RPMI8226 (cell line): Measurements from ENCODE around the gene ALG9.

Experiments used
- DNase-seq: peaks from one replicate; pipeline ENCODE4 v3.0.0-alpha.2; 2015

ALG9 gene

DNA sequence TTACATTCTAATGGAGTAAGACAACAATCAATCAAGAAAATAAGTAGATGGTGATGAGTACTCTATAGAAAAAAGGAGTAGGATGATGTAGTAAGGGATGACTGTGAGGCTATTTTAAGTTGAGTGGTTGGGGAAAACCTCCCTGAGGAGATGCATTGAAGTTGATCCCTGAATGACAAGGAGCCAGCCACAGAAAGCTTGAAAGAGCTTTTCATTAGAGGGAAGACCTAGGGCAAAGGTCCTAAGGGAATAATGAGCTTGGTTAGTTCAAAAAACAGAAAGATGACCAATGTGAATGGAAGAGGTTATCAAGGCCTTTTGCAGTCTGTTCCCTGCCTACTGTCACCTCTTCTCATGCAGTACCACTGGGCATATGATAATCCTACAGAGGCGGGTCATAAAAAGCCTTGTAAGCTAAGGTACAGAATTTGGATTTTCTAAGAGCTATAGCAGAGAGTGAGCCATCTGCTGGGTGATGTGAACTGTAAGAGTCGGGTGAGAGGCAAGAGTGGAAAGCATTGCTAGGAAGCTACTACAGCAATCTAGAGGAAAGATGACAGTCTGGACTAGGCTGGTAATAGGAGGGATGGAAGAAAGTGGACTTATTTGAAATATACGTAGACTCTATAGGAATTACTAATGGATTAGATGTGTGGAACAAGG, 108.3 kb downstream of the ALG9 start:
- DNase-seq = no peak

DNA sequence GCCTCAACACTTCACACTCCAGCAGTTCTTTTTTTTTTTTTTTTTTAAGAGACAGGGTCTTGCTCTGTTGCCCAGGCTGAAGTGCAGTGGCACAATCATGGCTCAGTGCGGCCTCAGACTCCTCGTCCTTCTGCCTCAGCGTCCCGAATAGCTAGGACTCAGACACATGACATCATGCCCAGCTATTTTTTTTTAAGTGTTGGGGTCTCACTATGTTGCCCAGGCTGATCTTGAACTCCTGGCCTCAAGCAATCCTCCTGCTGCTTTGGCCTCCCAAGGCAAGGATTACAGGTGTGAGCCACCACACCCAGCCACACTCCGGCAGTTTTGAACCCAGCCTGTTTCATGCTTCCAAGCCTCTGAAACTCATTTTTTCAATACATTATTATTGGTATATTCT, 108.9 kb downstream of the ALG9 start:
- no peak for DNase-seq

DNA sequence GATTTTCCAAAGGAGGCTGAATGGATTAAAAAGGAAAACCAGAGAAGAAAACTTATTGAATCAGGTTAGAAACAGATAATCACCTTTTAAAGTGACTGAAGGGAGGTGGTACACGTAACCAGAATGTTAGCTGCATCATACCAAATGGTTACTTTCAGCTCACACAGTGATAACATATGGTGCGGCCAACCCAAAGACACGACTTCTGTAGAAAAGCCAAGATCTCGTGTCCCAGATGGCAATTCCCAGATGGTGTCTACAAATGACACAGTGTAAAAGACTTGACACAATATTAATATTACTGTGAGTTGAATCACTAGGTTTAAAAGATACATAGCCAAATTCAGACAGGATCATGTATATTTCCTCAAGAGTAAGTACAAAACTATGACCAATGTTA, 110.3 kb downstream of the ALG9 start:
- no peak for DNase-seq

DNA sequence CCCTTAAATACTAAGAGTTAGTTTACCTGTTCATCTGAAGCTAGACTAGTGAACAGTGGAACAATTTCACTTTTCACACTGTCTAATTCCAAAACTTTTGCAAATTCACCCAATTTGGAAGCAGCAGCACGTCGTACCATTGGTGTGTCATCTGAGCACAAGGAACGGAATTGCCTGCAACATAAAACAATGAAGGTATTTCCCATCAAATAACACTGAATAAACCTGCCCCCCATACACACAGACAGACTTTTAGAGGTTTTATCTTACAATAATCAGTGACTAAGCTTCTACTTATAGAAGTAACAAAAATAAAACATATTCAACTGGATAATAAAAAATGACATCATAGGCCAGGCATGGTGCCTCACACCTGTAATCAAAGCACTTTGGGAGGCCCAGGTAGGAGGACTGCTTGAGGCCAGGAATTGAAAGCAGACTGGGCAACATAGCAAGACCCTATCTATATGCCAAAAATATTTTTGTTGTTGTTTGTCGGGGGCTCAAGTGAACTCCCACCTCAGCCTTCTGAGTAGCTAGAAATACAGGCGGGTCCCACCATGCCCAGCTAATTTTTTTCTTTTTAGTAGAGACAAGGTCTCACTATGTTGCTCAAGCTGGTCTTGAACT, 111.5 kb downstream of the ALG9 start:
- DNase-seq = no peak

DNA sequence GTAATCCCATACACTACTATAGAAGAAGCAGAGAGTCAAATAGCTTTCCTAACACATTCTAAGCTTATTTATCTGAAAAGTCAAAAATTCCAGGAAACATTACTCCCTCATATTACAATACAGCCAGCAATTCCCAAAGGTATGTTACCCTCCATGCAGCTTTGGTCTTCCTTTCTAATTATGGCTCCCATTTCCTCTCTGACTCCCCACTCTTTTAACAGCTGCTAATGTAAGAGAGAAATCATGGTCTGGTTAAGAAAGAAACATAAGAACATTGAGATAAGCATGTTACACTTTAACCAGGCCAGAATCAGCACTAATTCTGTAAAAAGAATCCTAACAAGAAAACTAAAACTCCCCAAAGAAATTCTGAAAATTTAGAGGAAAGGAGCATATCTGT, 112.0 kb downstream of the ALG9 start:
- DNase-seq = no peak

DNA sequence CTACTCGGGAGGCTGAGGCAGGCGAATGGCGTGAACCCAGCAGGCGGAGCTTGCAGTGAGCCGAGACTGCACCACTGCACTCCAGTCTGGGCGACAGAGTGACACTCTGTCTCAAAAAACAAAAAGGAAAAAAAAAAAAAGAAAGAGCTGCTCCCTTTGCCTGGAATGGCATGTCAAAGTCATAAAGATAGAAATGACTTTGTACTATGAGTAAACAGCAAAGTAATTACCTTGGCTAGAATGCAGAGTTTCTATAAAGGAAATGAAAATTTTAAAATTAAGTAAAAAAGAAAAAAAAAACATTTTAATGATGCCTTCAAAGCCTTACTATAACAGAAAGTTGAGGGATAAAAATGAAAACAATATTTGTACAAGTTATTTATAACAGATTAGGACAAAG, 115.3 kb downstream of the ALG9 start:
- no peak for DNase-seq

DNA sequence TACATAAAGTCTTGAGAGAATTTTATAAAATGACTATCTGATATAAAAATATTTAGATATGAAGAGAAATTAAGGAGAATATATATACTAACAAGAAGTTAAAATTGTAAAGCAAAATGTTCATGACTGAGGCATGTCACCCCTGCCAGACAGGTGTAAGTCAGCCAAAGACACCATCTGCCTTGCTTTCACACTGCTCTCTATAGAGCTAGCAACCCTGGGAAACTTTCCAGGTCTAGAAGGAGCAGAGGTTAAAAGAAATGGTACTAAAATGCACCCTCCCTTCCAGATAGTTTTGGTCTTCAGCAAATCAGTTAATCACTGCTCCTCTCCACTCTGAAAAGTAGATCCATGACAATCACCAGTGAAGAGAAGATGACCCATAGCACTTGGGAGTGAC, 121.7 kb downstream of the ALG9 start:
- DNase-seq = no peak

DNA sequence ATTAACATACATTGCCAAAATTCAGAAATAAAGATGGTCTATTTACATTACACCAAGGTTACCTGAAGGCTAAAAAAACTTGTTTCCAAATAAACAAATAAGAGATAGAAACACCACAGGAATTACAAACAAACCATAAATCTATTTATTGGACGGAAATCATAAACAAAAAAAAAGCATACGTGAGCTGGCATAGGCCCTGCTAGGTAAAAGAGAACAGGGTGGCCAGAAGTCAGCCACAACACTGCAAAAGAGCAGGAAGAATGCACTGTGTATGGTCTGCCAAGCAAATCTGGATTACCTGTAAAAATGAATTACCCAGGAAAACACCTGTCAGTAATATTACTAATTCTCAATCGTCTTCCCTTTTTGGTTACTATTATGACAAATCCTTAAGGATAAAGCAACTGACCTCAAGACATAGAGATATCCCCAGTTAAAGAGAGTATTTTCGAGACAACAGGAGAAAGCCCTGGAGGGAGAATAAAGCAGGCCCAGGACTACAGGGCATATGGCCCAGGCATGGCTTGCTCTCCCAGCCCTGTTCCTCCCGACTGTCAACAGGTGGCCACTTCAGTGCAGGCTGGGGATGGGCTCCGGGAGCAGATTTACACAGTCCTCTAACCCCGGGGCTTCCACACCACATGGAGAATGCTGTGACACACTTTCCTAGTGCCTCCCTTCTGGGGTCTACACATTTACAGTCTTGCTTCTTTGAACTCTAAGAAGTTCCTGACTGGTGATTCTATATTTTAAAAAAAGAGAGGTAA, 123.2 kb downstream of the ALG9 start:
- no peak for DNase-seq

DNA sequence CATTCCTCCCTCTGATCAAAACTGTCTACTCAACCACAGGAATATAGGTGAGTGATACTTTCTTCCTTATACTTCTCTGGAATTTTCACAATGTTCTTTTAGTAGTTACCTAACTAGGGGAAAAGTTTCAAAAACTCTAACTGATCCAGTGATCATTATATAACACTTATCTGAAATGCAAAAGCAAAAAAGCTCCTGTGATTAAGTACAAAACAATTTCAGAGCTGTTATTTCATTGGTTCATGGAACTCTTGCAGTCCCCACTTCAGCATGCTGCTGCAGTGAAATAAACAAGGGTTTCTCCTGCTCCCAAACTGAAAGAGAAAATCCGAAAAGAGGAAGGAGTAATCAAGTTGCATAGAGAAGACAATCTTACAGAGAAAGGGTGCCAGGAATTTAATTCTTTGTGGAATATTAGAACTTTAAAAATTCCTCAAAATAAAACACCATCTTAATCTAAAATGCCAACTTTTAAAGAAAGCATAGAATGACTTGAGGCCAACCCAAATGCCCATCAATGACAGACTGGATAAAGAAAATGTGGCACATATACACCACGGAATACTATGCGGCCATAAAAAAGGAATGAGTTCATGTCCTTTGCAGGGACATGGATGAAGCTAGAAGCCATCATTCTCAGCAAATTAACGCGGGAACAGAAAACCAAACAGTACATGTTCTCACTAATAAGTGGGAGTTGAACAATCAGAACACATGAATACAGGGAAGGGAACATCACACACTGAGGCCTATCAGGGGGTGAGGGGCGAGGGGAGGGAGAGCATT, 125.5 kb downstream of the ALG9 start:
- DNase-seq = no peak

DNA sequence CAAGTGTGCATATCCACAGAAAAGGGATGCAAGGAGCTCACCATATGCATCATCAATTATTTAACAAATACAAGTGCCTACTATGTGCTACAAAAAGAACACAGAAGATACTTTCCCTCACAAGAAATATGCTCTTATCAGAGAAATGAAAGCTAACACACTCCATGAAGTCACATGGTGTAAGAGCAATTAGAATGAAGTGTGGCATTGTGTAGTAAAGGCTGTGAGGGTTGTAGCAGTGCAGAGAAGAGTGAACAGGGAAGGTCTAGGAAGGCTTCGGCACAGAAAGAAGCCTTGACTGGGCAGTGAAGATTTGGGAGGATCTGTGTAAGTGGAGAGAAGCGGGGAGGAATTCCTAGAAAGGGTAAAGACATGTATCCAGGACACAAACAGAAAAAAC, 127.7 kb downstream of the ALG9 start:
- no peak for DNase-seq

DNA sequence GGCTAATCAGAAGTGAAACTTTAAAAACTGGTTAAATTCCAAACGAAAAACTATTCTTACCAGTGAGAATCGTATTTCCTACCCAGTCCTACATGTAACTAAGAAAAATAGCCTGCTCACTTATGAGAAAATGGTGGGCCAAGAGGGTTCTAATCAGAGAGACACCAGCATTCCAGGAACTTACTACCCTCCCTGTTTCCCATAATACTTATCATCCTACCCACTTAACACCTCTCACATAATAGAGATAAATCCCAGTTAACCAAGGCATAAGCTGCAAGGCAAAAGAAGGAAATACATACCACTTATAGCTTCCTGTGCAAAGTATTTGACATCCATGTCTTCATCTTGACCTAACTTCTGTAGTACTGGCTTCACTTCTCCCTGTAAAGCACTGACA, 129.6 kb downstream of the ALG9 start:
- no peak for DNase-seq

DNA sequence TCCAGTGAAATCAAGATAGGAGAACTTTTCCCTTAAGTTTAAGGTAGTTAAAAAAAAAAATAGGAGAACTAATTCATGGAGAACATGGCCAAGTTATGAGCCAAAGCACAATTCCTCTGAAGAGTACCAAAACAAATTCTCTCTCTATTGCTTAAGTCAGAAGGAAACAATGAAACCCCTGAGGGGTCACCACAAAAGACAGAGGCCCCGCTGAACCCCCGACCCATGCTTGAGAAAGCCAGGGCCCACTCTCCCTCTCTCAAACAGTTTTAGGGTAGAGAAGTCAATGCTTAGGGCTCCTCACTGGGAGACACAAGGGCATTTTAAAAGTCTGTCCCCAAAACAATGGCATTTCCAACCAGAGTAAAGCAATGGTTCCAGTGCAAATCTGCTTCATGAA, 132.1 kb downstream of the ALG9 start:
- DNase-seq = no peak

DNA sequence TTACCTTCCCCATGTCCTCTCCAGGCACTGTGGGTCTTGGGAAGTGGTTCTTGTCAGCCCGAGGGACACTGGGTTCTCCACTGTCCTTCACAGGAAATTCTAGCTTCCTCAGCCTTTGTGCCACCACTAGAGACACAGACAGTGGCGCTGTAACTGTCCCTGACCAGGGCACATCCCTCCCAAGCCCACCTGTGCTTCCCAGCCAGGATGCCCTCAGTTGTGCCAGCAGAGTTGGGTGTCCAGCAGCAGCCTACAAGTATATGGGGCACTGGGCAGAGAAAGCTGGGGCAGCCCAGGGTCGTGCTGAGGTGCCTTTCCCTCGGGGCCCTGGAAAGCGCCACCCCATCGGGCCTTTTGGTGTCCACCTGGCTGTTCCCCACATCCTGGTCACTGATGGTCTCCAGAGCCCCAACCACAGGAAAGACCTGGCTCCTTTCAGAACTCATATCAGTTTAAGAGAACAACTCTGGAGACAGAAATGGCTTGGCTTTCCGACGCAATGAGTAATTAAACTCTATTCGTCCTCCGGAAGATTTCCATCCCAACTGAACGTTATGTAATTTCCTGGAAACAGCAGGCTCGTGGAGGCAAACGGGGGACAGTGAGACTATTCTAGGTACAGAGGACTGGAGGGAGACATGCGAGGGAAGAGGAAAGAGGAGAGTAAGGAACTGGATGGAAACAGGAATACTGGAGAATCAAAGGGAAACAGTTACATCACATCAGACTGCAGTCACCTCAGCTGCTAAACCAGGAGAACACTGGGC, 133.8 kb downstream of the ALG9 start:
- DNase-seq = no peak

DNA sequence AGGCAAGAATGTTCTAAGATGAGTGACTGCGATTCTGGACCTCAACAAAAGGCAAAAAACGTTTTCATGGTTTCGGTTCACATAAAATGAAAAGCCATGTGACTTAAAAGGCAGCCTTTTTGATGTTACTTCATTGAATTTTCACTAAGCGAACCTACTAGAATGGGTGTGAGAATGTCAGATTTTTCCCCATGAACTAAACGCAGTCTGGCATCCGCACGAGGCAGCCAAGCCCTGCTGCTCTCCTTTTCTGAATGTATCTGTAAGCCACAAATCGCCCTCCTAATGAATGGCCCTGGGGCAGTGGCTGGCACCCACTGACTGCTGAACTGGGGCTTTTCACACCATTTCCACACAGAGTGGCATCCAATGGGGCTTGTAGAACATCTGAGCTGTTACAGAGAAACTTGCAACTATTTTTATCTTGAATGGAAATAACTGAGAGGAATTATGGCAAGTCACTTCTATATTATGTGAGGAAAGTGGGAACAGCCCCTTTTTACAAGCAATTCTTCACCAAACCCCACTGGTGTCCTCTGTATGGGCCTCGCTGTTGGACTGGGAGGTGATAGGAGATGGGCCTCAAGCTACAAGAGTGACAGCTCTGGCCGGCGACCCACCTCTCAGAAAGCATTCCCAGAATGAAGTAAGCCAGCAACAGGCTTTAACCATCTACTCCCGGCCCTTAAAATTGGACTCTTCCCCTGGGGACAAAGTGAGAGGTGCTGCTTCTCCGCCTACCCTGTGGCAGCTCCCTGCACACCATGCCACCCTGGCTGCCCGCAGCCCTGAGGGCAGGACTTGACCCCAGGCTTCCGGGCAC, 134.5 kb downstream of the ALG9 start:
- no peak for DNase-seq
